ENCODE results near the gene NKX2-4.

Gene NKX2-4

DNA sequence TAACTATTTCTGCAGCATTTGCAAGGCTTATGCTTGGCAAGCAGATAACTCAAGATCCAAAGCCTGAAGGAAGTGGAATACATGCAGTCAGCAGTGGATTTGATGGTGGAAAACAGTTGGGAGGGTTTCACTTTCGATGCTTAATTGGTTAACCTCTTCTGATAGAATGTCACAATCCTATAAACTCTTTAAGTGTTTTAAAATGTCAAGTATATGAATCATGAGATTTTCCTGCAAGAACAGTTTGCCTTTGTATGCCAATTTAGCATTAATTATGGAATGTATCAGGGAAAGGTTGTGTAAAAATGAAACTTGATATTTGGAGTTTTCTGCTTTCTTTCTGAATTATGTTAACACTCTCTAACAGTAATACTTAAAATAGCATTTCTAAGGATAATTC lies 36.6 kb downstream of the NKX2-4 start:
- no peak for DNase-seq (ENCODE audit: low read depth in 2 of 2)

DNA sequence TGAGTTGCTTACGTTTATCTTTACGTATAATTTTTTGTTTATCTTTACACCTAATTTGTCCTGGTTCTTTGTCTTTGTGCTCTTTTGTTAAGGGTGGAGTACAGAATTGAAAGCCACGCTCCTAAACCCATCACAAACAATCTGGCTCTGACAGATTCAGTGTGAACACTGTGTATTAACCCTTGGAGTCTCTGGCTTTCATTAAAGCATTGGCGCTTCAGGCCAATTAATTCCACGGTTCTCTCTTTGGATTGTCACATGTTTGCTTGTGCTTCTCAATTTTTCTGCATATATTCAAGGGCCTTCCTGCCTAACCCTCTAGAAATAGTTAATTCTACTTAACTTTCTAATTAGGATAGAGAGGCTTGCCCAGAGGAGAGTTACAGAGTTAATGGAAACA lies 38.6 kb downstream of the NKX2-4 start:
- DNase-seq (ENCODE audit: low read depth in 2 of 2), result no peak

DNA sequence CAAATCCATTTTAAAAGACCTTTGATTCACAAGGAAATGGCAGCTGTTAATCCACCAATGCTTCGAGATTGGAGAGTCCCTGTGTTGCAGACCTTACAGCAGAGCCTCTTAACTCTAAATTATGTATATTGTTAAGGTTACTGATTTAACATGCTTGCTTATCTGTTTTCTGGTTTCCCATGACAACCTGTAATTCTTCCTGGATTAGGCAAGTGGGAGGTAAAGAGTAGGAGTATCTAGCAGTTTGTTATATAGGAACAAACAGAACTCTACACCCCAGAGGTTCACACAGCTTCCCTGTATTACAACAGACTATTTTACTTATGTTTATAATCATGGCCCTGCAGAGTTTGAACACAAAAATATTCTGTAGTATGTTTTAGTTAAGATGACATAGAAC lies 39.5 kb downstream of the NKX2-4 start:
- no peak for DNase-seq (ENCODE audit: low read depth in 2 of 2)

DNA sequence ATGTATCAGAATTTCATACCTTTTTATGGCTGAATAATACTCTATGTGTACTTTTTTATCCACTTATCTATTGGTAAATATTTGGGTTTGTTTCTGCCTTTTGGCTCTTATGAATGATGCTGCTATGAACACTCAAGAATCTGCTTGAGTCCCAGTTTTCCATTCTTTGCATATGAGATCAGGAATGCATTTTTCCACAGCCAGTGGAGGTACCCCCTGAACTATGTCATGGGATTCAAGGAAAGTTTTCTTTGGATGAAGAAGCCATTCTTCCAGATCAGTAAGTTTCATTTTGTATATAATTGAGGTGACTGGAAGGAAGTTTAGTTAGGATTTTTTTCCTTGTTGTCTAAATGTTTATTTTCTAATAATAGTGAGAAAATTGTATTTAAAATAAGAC lies 40.9 kb downstream of the NKX2-4 start:
- DNase-seq (ENCODE audit: low read depth in 2 of 2), result no peak

DNA sequence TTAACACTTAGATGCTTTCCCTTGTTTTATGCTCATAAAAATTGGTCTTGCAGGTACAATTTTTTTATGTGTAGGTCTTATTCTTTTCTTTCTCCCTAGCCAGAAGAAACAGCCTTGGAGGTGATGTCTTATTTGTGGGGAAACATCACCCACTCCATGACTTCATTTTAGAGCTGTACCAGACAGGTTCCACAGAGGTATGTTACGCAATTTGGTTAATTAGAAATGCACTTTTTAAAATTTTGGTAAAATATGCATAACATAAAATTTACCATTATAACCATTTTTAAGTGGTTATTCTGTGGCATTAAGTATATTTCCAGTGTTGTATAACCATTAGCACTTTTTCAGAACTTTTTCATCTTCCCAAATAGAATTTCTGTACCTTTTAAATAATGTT lies 41.3 kb downstream of the NKX2-4 start:
- DNase-seq (ENCODE audit: low read depth in 2 of 2), result no peak

DNA sequence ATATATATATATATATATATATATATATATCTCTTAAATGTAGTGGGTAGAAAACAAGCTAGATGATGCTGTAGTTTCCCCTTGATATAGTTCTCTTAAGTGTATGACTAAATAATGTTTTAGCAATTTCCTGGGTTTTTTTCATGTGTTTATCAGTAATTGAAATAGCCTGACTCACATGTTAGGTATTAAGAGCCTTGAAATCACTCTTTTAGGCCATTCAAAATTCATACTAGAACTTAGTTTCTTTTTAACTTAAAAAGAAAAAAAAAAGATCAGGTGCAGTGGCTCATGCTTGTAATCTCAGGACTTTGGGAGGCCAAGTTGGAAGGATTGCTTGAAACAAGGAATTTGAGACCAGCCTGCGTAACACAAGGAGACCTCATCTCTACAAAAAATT lies 44.1 kb downstream of the NKX2-4 start:
- no peak for DNase-seq (ENCODE audit: low read depth in 2 of 2)

DNA sequence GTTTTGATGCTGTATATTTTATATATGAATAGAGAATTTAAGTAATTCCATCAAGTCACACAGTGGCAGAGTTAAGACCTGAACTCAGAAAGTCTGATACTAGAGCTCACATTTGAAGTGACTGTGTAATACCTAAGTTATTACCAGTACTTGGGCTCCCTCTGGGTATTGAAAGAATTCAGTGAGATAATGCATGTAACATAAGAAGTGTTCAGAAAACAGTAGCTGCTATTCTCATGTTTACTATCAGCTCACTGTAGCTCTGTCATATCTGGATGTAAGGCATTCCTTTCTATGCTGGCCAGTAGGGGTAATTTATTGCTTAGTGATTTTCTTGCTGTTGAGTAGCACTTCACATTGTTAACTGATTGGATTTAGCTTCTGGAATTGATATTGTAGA lies 44.6 kb downstream of the NKX2-4 start:
- DNase-seq (ENCODE audit: low read depth in 2 of 2), result no peak

Data from stimulated activated CD8-positive, alpha-beta memory T cell treated with anti-CD3 and anti-CD28 coated beads, Interleukin-2, amount 100 ng/mL, for 1 hour (primary cell).